HPDE6-E6E7 (cell line): ENCODE data around the gene ADAMTS17.
A peak's percentile ranks its signal among the peaks of the same experiment; 100 is the strongest.

ENCODE experiments used
- DNase-seq: peaks from one replicate; pipeline ENCODE4 v3.0.0; 2011; ENCODE audit warnings: missing footprints; ENCODE audit errors: extremely low spot score

ADAMTS17 gene

GRCh38 chr15:99976811-99977271 lies 364.9 kb downstream of the ADAMTS17 start:
- peak; percentile 53 for DNase-seq

DNA sequence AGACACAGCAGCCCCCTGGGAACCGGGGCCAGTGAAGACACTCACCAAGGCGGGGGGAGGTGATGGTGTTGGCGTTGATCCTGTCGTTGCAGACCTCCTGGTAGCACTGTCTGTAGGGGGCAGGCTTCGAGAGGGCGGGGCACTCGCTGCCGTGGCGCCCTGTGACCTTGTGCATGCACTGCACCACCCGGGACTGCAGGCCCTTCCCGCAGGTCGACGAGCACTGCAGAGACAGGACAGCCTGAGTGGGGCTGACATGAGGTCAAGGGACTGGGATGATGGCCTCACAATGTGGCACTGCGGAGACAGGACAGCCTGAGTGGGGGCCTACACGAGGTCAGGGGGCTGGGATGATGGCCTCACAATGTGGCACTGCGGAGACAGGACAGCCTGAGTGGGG lies 365.8 kb downstream of the ADAMTS17 start:
- no peak for DNase-seq

DNA sequence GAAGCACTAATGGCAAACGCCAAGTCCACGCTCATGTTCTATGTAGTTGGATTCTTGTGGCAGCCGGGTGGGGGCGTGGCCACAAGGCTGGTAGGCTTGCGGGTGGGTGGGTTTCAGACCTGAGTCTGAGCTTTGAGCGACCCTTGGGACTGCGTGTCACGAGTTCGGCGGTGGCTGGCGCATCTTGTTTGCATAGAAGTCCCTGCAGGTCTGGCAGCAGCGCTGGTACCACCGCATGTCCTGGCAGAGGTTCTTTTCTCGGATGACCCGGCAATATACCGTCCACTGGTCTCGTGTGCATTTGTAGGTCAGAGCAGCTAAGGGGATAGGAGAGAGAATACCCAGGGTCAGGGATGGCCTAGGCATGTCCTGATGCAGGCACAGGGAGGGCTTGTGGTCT lies 367.5 kb downstream of the ADAMTS17 start:
- no peak for DNase-seq

- no peak for DNase-seq
Observed at GRCh38 chr15:99973351-99973750, 368.4 kb downstream of the ADAMTS17 start.

- no peak for DNase-seq
Observed at GRCh38 chr15:99970891-99971430, 370.8 kb downstream of the ADAMTS17 start.

DNA sequence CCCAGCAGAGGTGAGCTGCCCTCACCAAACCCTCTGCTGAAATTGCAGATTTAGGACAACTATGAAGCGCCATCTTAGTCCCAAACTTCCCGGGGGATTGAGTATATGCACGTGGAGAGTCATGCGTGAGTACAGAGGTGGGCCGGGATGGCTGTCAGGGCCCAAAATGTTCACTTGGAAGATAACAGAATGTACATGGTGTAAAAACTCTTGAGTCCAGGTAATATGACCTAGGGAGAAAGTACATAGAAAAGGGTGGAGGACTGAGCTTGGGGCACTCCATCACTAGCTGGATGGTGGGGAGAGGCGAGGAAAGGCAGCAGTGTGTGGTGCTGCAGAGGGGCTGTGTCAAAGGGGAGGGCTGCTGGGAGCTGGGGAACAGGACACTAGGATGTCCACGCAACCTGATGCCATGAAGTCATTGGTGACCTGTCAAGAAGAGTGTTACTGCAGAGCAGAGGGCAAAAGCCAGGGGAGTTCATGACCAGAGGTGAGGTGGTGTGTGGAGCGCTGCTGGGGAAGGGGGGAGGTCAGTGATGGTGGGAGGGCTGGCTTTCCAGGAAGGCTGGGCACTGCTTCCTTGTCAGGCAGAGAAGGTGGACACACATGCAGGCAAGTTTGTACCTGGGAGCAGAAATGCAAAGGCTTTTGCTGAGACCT lies 372.4 kb downstream of the ADAMTS17 start:
- no peak for DNase-seq

DNA sequence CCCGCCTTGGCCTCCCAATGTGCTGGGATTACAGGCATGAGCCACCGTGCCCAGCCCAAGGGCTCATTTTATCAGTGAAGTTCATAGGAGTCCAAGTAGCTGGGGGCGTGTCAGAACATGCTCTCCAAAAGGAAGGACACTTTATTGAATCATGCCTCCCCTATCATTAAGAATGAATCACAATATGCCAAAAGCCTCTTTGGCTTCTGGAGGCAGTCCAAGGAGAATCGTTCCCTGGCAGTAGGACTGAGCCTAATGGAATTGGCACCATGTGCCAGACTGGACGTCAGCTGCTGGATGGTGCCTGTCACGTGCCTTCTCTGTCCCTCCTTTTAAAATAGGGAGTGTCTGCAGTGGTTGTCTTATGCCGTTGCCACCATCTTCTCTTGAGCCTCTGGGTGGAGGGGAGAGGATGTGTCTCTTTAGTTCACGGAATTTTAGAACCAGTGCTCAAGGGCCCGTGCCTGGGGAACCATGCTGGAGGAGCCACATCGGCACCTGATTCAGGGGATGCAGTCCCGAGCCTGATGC lies 373.9 kb downstream of the ADAMTS17 start:
- peak; percentile 90 for DNase-seq

GRCh38 chr15:99966815-99967214 lies 375.0 kb downstream of the ADAMTS17 start:
- no peak for DNase-seq

DNA sequence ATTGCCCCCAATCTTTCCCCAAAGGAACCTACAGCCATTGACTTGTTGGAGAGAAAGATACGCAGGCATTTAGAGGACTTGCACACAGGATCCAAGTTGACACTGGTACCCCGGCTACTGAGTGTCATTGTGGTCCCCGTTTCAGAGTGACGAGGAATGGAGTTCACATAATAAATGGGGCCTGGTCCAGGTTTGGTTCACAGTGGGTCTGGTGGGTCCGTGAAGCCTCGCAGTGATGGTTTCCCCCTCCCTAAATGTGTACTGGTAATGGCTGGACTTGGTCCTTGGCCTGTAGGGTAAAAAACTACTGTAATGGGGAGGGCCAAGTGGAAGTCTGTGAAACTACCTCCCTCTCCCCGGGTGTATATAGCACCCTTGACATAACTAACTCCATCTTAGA lies 376.4 kb downstream of the ADAMTS17 start:
- DNase-seq, result no peak

DNA sequence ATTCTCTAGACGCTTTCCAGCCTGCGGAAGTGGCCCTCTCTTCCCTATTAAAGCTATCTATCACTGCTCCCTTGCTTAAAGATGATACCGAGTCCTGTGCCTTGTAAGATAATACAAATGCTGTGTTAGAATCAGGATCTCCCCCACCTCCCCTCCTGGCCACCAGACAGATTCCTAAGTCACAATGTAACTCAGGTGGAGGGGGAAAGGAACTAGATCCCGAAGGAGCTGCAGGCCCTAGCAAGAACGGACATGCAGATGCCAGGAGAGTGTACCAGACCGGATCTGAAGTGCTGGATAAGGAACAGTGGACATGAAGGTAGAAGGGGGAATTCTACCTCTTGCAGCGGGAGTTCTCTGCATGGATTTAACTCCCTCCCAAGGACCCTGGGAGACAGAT lies 377.8 kb downstream of the ADAMTS17 start:
- DNase-seq, result no peak

DNA sequence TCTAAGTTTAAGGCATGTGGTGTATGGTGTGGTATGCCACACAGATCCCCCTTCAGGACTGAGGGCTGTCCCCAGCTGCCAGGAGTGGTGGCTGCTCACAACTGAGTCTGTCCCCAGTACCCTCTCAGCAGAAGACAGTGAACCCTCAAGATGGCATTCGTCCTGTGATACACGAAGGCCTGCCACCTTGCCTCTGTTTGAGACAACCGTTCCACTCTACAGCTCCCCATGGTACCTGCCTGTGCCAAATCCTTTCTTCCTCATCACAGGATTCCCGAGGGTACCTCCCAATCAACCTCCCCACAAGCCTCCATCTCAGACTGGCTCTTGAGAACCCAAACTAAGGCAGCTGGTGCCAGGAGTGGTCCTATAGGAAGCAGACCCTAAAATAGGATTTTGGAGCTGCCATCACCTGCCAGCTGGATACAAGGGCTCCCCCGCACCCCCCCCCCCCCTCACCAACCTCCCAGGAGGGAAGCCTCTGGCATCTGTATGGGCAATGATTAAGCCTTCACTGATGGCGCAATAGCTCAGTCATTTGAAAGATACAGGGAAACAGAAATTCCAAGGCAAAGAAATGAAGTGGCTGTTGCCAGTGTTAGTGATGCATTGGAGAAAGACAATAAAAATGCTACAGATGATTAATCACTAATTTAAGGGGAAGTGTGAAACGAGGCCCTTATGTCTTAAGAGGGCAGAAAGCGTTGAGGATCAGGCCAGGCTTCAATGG lies 378.5 kb downstream of the ADAMTS17 start:
- peak; percentile 70 for DNase-seq

GRCh38 chr15:99962006-99962561 lies 379.7 kb downstream of the ADAMTS17 start:
- DNase-seq, result no peak

- peak; percentile 56 for DNase-seq
Observed at GRCh38 chr15:99961011-99961441, 380.7 kb downstream of the ADAMTS17 start.

GRCh38 chr15:99959326-99959725 lies 382.4 kb downstream of the ADAMTS17 start:
- no peak for DNase-seq

GRCh38 chr15:99958426-99959097 lies 383.2 kb downstream of the ADAMTS17 start:
- no peak for DNase-seq

GRCh38 chr15:99957642-99958013 lies 384.1 kb downstream of the ADAMTS17 start:
- DNase-seq, result no peak

- DNase-seq, result no peak
Observed at GRCh38 chr15:99956820-99957641, 384.7 kb downstream of the ADAMTS17 start.

DNA sequence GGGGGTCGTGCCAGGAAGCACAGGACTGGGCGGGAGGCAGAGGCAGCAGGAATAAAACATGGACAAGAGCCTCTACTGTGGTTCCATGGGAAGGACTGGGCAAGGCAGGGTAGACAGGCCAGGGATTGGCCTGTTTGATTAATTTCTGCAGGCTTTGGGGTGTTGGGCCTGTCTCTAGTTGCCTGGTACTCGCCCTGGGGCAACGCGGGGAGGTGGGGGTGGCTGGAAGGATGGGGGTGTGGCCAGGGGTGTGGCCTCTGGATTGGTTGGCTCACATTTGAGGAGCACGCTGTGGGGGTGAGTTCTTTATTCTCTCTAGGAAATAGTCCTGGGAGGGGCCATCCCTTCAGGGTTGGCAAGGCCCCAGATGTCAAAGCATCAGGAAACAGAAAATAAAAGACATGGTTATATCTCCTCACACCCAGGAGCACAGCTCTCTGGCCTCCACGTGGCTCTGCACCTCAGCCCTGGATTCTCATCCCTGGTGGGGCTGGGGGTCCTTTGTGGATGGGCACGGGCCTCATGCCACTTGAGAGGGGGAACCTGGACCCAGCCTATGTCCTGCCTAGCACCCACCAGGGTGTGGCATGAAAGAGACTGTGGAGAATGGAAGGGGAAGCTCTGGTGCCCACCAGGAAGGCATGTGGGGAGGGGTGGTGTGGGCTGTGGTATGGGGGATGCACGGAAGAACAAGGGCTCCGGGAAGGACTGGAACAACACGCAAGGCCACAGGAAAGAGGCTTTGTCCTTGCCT lies 385.6 kb downstream of the ADAMTS17 start:
- DNase-seq, result peak; percentile 66

DNA sequence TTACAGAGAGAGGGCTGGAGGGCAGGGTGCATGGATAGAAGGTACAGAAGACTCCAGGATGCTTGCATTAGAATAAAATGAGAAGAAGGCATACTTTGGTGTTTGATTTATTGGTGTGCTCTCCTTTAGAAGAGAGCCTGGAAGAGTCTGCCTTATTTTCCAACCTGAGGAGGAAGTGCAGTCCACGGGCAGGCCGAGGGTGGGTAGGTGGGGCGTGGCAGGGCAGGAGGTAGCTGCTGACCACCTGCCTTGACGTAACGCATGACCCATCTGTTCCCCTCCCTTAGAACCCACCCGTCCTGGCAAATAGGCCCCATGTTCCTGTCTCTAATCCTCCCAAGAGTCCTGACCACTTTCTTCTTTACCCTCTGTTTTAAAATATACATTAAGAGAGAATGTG lies 386.2 kb downstream of the ADAMTS17 start:
- DNase-seq, result no peak

- no peak for DNase-seq
Observed at GRCh38 chr15:99955181-99955525, 386.6 kb downstream of the ADAMTS17 start.
